ENCODE measurements around the gene ACOT11. TPM values are rescaled to one million over a fixed set of nuclear protein-coding genes. Genes with fewer than 3 reads are reported as not detected.

ACOT11 gene
- polyA plus RNA-seq, 3 donors: 1.1 to 2.4 (median 1.5) TPM

GRCh38 chr1:54600947-54601721 is 53.1 kb downstream of the ACOT11 start:
- no peak overlapping the region for H3K27ac ChIP-seq (ENCODE audit: low read depth, low read length)
- WGBS, 3 donors: 85 to 95% (median 90%) methylated on average over 20 to 21 of the region's 21 CpGs

GRCh38 chr1:54601730-54602129 is 53.7 kb downstream of the ACOT11 start:
- 85 to 90% (median 88%) methylated on average over 10 of the region's 10 CpGs for WGBS, 3 donors
- no peak overlapping the region for H3K27ac ChIP-seq (ENCODE audit: low read depth, low read length)

GRCh38 chr1:54602554-54602953 is 54.5 kb downstream of the ACOT11 start:
- H3K27ac ChIP-seq (ENCODE audit: low read depth, low read length): no peak overlapping the region
- 90 to 92% (median 91%) methylated on average over 18 of the region's 18 CpGs for WGBS, 3 donors

GRCh38 chr1:54603241-54603640 is 55.2 kb downstream of the ACOT11 start:
- no peak overlapping the region for H3K27ac ChIP-seq (ENCODE audit: low read depth, low read length)
- WGBS, 3 donors: 91 to 96% (median 94%) methylated on average over 6 of the region's 6 CpGs

GRCh38 chr1:54604051-54604450 is 56.0 kb downstream of the ACOT11 start:
- 49 to 80% (median 77%) methylated on average over 7 of the region's 7 CpGs for WGBS, 3 donors
- H3K27ac ChIP-seq (ENCODE audit: low read depth, low read length): no peak overlapping the region

- WGBS, 3 donors: 64 to 82% (median 71%) methylated on average over 13 of the region's 13 CpGs
- H3K27ac ChIP-seq (ENCODE audit: low read depth, low read length): no peak overlapping the region
Observed at GRCh38 chr1:54604572-54605370, 56.7 kb downstream of the ACOT11 start.

- H3K27ac ChIP-seq (ENCODE audit: low read depth, low read length): no peak overlapping the region
- WGBS, 3 donors: 88 to 93% (median 91%) methylated on average over 9 of the region's 9 CpGs
Observed at GRCh38 chr1:54606096-54606989, 58.3 kb downstream of the ACOT11 start.

- 92 to 95% (median 93%) methylated on average over 13 of the region's 13 CpGs for WGBS, 3 donors
Observed at GRCh38 chr1:54606990-54607325, 58.9 kb downstream of the ACOT11 start.

GRCh38 chr1:54607821-54608565 is 60.0 kb downstream of the ACOT11 start:
- WGBS, 3 donors: 85 to 91% (median 87%) methylated on average over 19 of the region's 19 CpGs

More at GRCh38 chr1:54606990-54607325, 58.9 kb downstream of the ACOT11 start:
- H3K27ac ChIP-seq (ENCODE audit: low read depth, low read length): no peak overlapping the region

GRCh38 chr1:54608566-54609230 is 60.7 kb downstream of the ACOT11 start:
- no peak overlapping the region for H3K27ac ChIP-seq (ENCODE audit: low read depth, low read length)
- WGBS, 3 donors: 86 to 92% (median 87%) methylated on average over 9 of the region's 9 CpGs

More at GRCh38 chr1:54607821-54608565, 60.0 kb downstream of the ACOT11 start:
- H3K27ac ChIP-seq (ENCODE audit: low read depth, low read length): no peak overlapping the region

- 71 to 77% (median 73%) methylated on average over 16 of the region's 16 CpGs for WGBS, 3 donors
- H3K27ac ChIP-seq (ENCODE audit: low read depth, low read length): no peak overlapping the region
Observed at GRCh38 chr1:54609301-54609921, 61.4 kb downstream of the ACOT11 start.

GRCh38 chr1:54610048-54610447 is 62.0 kb downstream of the ACOT11 start:
- WGBS, 3 donors: 75 to 82% (median 82%) methylated on average over 6 of the region's 6 CpGs

GRCh38 chr1:54610601-54611580 is 62.9 kb downstream of the ACOT11 start:
- 96 to 98% (median 97%) methylated on average over 18 of the region's 18 CpGs for WGBS, 3 donors
- H3K27ac ChIP-seq (ENCODE audit: low read depth, low read length): no peak overlapping the region

More at GRCh38 chr1:54610048-54610447, 62.0 kb downstream of the ACOT11 start:
- no peak overlapping the region for H3K27ac ChIP-seq (ENCODE audit: low read depth, low read length)

GRCh38 chr1:54611621-54612020 is 63.6 kb downstream of the ACOT11 start:
- 86 to 88% (median 87%) methylated on average over 8 of the region's 8 CpGs for WGBS, 3 donors
- H3K27ac ChIP-seq (ENCODE audit: low read depth, low read length): no peak overlapping the region

GRCh38 chr1:54614024-54614423 is 66.0 kb downstream of the ACOT11 start:
- WGBS, 3 donors: 81 to 91% (median 89%) methylated on average over 2 of the region's 2 CpGs
- H3K27ac ChIP-seq (ENCODE audit: low read depth, low read length): no peak overlapping the region

GRCh38 chr1:54614563-54614962 is 66.5 kb downstream of the ACOT11 start:
- WGBS, 3 donors: 68 to 84% (median 75%) methylated on average over 8 of the region's 8 CpGs
- H3K27ac ChIP-seq (ENCODE audit: low read depth, low read length): no peak overlapping the region
